IMR-90 (cell line): ENCODE measurements around the gene PGF. TPM values are rescaled to one million over a fixed set of nuclear protein-coding genes. Genes with fewer than 3 reads are reported as not detected.

Experiments
- ATAC-seq: fragments of 200-7000 bp; cut with Tn5 transposase; 2 replicates; pipeline ENCODE4 v1.9.1; 2020; ENCODE audit warnings: low read depth, mild to moderate bottlenecking, moderate library complexity
- BruUV-seq: library from RNA; stranded (reverse); fragments of 400-500 nt; replicated peaks from 2 replicates; lab custom pipeline; 2021; lab: Mats Ljungman, UMichigan
- CTCF ChIA-PET: fragments of 300-600 bp; formaldehyde crosslinking; extraction: SDS; loops from one replicate; lab custom pipeline; 2021; ENCODE audit warnings: antibody characterized with exemption; lab: Yijun Ruan, JAX
- POLR2A ChIA-PET: fragments of 300-600 bp; sonication (Branson Sonifier 250); formaldehyde crosslinking; loops from one replicate; lab custom pipeline; 2022; ENCODE audit warnings: antibody characterized with exemption; ENCODE audit not compliant: unreplicated experiment; lab: Charles Lee
- DNase-seq: peaks from one replicate; pipeline ENCODE4 v3.0.0; 2013
- H2AFZ ChIP-seq: replicated peaks from 2 replicates; pipeline ENCODE3; 2013; ENCODE audit warnings: low read length, mild to moderate bottlenecking; ENCODE audit not compliant: poor library complexity
- H2AK5ac ChIP-seq: 2 replicates; pipeline ENCODE4 v1.6.1; 2013; ENCODE audit warnings: low read depth, low read length, inconsistent platforms
- H2AK9ac ChIP-seq: replicated peaks from 2 replicates; pipeline ENCODE3; 2013; ENCODE audit warnings: mild to moderate bottlenecking, low read depth, low read length, moderate library complexity; ENCODE audit not compliant: poor library complexity
- H2BK120ac ChIP-seq: 2 replicates; pipeline ENCODE4 v1.6.1; 2013; ENCODE audit warnings: low read depth, low read length, inconsistent platforms
- H2BK15ac ChIP-seq: 3 replicates; pipeline ENCODE4 v1.6.1; 2013; ENCODE audit warnings: low read depth, low read length, inconsistent platforms
- H2BK20ac ChIP-seq: 2 replicates; pipeline ENCODE4 v1.6.1; 2013; ENCODE audit warnings: low read depth, mild to moderate bottlenecking, inconsistent platforms, low read length, moderate library complexity
- H2BK5ac ChIP-seq: 2 replicates; pipeline ENCODE4 v1.6.1; 2013; ENCODE audit warnings: mild to moderate bottlenecking, low read depth, low read length, inconsistent platforms; ENCODE audit not compliant: poor library complexity, severe bottlenecking
- H3K14ac ChIP-seq: replicated peaks from 2 replicates; pipeline ENCODE4 v1.6.1; 2013; ENCODE audit warnings: low read depth, low read length, inconsistent platforms
- H3K18ac ChIP-seq: 2 replicates; pipeline ENCODE4 v1.6.1; 2013; ENCODE audit warnings: low read depth, low read length, control low read depth
- H3K23ac ChIP-seq: 2 replicates; pipeline ENCODE4 v1.6.1; 2013; ENCODE audit warnings: low read depth, low read length, inconsistent platforms
- H3K27ac ChIP-seq: 2 replicates; pipeline ENCODE4 v1.5.1; 2013; ENCODE audit warnings: mild to moderate bottlenecking, control low read depth, low read length; ENCODE audit not compliant: insufficient read depth
- H3K27me3 ChIP-seq: 2 replicates; pipeline ENCODE4 v1.6.1; 2013; ENCODE audit warnings: low read length; ENCODE audit not compliant: control insufficient read depth, insufficient read depth
- H3K36me3 ChIP-seq: 2 replicates; pipeline ENCODE4 v1.6.1; 2013; ENCODE audit warnings: low read length, mixed read lengths; ENCODE audit not compliant: control insufficient read depth, insufficient read depth
- H3K4ac ChIP-seq: 2 replicates; pipeline ENCODE4 v1.6.1; 2013; ENCODE audit warnings: low read depth, low read length, inconsistent platforms
- H3K4me1 ChIP-seq: 2 replicates; pipeline ENCODE4 v1.6.1; 2013; ENCODE audit warnings: low read length, mixed read lengths; ENCODE audit not compliant: control insufficient read depth, insufficient read depth
- H3K4me2 ChIP-seq: 2 replicates; pipeline ENCODE4 v1.6.1; 2013; ENCODE audit warnings: low read depth, mild to moderate bottlenecking, control low read depth, low read length, moderate library complexity
- H3K4me3 ChIP-seq: 2 replicates; pipeline ENCODE4 v1.5.1; 2013; ENCODE audit warnings: low read depth, mild to moderate bottlenecking, control low read depth, low read length, moderate library complexity; ENCODE audit not compliant: insufficient read depth
- H3K56ac ChIP-seq: 2 replicates; pipeline ENCODE4 v1.6.1; 2013; ENCODE audit warnings: low read length, inconsistent platforms; ENCODE audit not compliant: insufficient read depth; ENCODE audit errors: extremely low read depth
- H3K79me1 ChIP-seq, 2 experiments: 2 replicates each; pipeline ENCODE4 v1.6.1; 2013; ENCODE audit warnings: low read length in 2 of 2, inconsistent platforms in 1 of 2, low read depth in 1 of 2
- H3K9ac ChIP-seq: 2 replicates; pipeline ENCODE4 v1.6.1; 2013; ENCODE audit warnings: low read depth, low read length, control low read depth
- H3K9me1 ChIP-seq: 2 replicates; pipeline ENCODE4 v1.6.1; 2013; ENCODE audit warnings: low read length, inconsistent platforms; ENCODE audit not compliant: insufficient read depth
- H3K9me3 ChIP-seq: 2 replicates; pipeline ENCODE4 v1.6.1; 2013; ENCODE audit warnings: low read length; ENCODE audit not compliant: control insufficient read depth, insufficient read depth
- H4K20me1 ChIP-seq: 2 replicates; pipeline ENCODE4 v1.6.1; 2013; ENCODE audit warnings: low read length, inconsistent platforms; ENCODE audit not compliant: insufficient read depth
- H4K5ac ChIP-seq: 2 replicates; pipeline ENCODE4 v1.6.1; 2013; ENCODE audit warnings: mild to moderate bottlenecking, low read depth, low read length, control low read depth
- H4K8ac ChIP-seq, 2 experiments: 2 replicates each; pipeline ENCODE4 v1.6.1; 2013; ENCODE audit warnings: low read depth in 2 of 2, low read length in 2 of 2, control low read depth in 1 of 2, inconsistent platforms in 1 of 2
- H4K91ac ChIP-seq: 2 replicates; pipeline ENCODE4 v1.6.1; 2013; ENCODE audit warnings: low read depth, low read length, inconsistent platforms; ENCODE audit not compliant: insufficient read depth
- BHLHE40 ChIP-seq: fragments of 150-350 bp; IDR thresholded peaks from 2 replicates; pipeline ENCODE4 v1.6.1; 2016; ENCODE audit warnings: mild to moderate bottlenecking, low read depth, low read length
- CHD1 ChIP-seq: IDR thresholded peaks from 2 replicates; pipeline ENCODE4 v1.6.1; 2012; ENCODE audit warnings: low read depth, low read length, improper control_type of control experiment
- CTCF ChIP-seq: conservative IDR thresholded peaks from 2 replicates; pipeline ENCODE4 v1.5.1; 2012; ENCODE audit warnings: mild to moderate bottlenecking, low read depth, low read length, improper control_type of control experiment
- FOS ChIP-seq: fragments of 150-350 bp; IDR thresholded peaks from 2 replicates; pipeline ENCODE4 v1.6.1; 2016; ENCODE audit warnings: low read depth, low read length
- MXI1 ChIP-seq: IDR thresholded peaks from 2 replicates; pipeline ENCODE4 v1.6.1; 2012; ENCODE audit warnings: low read depth, mild to moderate bottlenecking, low read length, moderate library complexity, borderline replicate concordance
- RAD21 ChIP-seq: IDR thresholded peaks from 2 replicates; pipeline ENCODE4 v1.6.1; 2012; ENCODE audit warnings: low read length, improper control_type of control experiment
- RFX5 ChIP-seq: IDR thresholded peaks from 2 replicates; pipeline ENCODE4 v1.8.0; 2012; ENCODE audit warnings: low read depth, mild to moderate bottlenecking, low read length, moderate library complexity
- WGBS, 2 experiments: methylation state at CpG; one replicate each; pipeline versions ENCODE4 v1.1.5 to v1.1.7; 2013; ENCODE audit warnings: missing lambda C conversion rate in 2 of 2; ENCODE audit not compliant: insufficient read length in 1 of 2; ENCODE audit errors: extremely low coverage in 2 of 2; 5-methylcytosine and 5-hydroxymethylcytosine counted together
- dilution Hi-C: fragments of 300-500 bp; cut with HindIII; formaldehyde crosslinking; loops from one replicate; pipeline ENCODE4 v1.14.3; 2018; ENCODE audit warnings: low sequenced_read_pairs; ENCODE audit not compliant: unreplicated experiment
- in situ Hi-C: fragments of 300-500 bp; cut with MboI; formaldehyde crosslinking; loops from 3 replicates; pipeline ENCODE4 v1.14.3; 2019; ENCODE audit warnings: low sequenced_read_pairs, inconsistent platforms, mixed read lengths
- intact Hi-C: fragments of 100-400 bp; cut with micrococcal nuclease; formaldehyde crosslinking; loops from 2 replicates; pipeline ENCODE4 v1.10.0; 2022
- polyA plus RNA-seq, 3 experiments: library from polyadenylated mRNA; depleted of rRNA; stranded (reverse); fragments of >200 nt; gene quantifications; 2 replicates each; pipeline ENCODE4 v1.2.3, GENCODE V29; 2012; ENCODE audit warnings: low replicate concordance in 1 of 3
- total RNA-seq: library from RNA; depleted of rRNA; stranded (reverse); fragments of >200 nt; gene quantifications from 2 replicates; pipeline ENCODE4 v1.2.3, GENCODE V29; 2012

Gene PGF
- total and polyA plus RNA-seq, 2 of the 4 experiments (the other 2 are of a cell fraction) = 0.36 to 0.39 TPM

DNA sequence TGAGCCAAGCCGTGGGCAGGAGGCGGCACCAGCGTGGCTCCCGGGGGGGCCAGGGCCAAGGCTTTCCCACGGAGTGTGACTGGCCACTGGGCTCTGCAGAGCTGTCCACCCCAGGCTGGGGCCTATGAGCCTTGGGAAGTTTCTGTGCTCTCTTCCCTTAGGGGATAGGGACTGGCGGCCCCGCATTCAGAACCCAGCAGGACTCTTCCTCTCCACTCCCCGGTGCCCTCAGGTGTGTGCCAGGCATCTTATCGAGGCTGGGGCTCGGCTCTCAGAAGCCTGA lies 29.6 kb upstream of the PGF start:
- Histone ChIP-seq H3K56ac (no peak overlapping the region), H3K4ac (no peak overlapping the region), H4K5ac (no peak overlapping the region), H4K20me1 (no peaks in the 10 kb centered on the region), H3K4me2 (no peak overlapping the region), H3K9ac (no peak overlapping the region), H2AFZ (no peak overlapping the region), H2BK5ac (no peak overlapping the region), H3K4me1 (peaks cover 13% of the 10 kb centered on the region), H3K18ac (no peak overlapping the region), H3K9me3 (no peaks in the 10 kb centered on the region), H3K27ac (no peak overlapping the region), H3K23ac (no peak overlapping the region), H3K9me1 (peaks cover 12% of the 10 kb centered on the region; the same call in 1 of the 2 replicates), H2AK9ac (no peak overlapping the region), H2BK20ac (no peak overlapping the region), H3K27me3 (no peaks in the 10 kb centered on the region), H3K36me3 (no peaks in the 10 kb centered on the region), H4K91ac (no peak overlapping the region), H3K79me1 (no peaks in the 10 kb centered on the region), H2BK120ac (no peak overlapping the region), H4K8ac (no peak overlapping the region), H2AK5ac (no peak overlapping the region), H3K14ac (no peak overlapping the region), H2BK15ac (no peak overlapping the region), H3K4me3 (no peak overlapping the region)
- intact Hi-C loops (no loop called here), dilution Hi-C loops (no loop called here), in situ Hi-C loops (no loop called here)
- BruUV-seq = no TSS peak
- ChIA-PET CTCF (no interaction called here), POLR2A (no interaction called here)
- no peak for TF ChIP-seq CTCF
- TF ChIP-seq CHD1 = no peak
- no peak for TF ChIP-seq FOS
- no peak for TF ChIP-seq RFX5
- no peak for TF ChIP-seq BHLHE40
- TF ChIP-seq MXI1 = no peak
- no peak for TF ChIP-seq RAD21
- ATAC-seq (no peak), DNase-seq (no peak)
- WGBS, 2 experiments = no CpG with 5 or more reads among the region's 10 CpGs
